SK-N-SH (cell line): ENCODE results near the gene TGIF1. TPM values are rescaled to one million over a fixed set of nuclear protein-coding genes. Genes with fewer than 3 reads are reported as not detected.
A peak's percentile ranks its signal among the peaks of the same experiment; 100 is the strongest.

Experiments
- CTCF ChIA-PET: fragments of 300-600, 350-600 bp; formaldehyde crosslinking; extraction: SDS; loops from one replicate; lab custom pipeline; 2021; lab: Yijun Ruan, JAX
- POLR2A ChIA-PET: fragments of 350-600 bp; sonication (Branson Sonifier 250); formaldehyde crosslinking; extraction: SDS; loops from one replicate; lab custom pipeline; 2020; ENCODE audit warnings: antibody characterized with exemption, inconsistent platforms; lab: Yijun Ruan, JAX
- DNase-seq: peaks from one replicate; pipeline ENCODE4 v3.0.0; 2012
- H2AFZ ChIP-seq: fragments of 200-600 bp; sonication (generic); 2 replicates; pipeline ENCODE4 v1.8.1; 2016; ENCODE audit warnings: antibody characterized with exemption, mild to moderate bottlenecking, low read depth
- H3F3A ChIP-seq: fragments of 200-600 bp; sonication (generic); replicated peaks from 2 replicates; pipeline ENCODE3; 2016; ENCODE audit warnings: antibody characterized with exemption, mild to moderate bottlenecking; ENCODE audit not compliant: insufficient read depth
- H3K27ac ChIP-seq, 2 experiments: fragments of 200-500 bp in 1 of 2; fragments of 200-600 bp in 1 of 2; sonication (Bioruptor generic) in 1 of 2; sonication (generic), shearing (Covaris generic) in 1 of 2; 2 replicates each; pipeline versions ENCODE4 v1.5.1 to v1.6.1; 2014 to 2016; ENCODE audit warnings: low read depth in 2 of 2, inconsistent platforms in 1 of 2, low read length in 1 of 2, mild to moderate bottlenecking in 1 of 2, mixed read lengths in 1 of 2
- H3K27me3 ChIP-seq: fragments of 200-600 bp; sonication (generic), shearing (Covaris generic); 2 replicates; pipeline ENCODE4 v1.6.1; 2016; ENCODE audit warnings: mixed run types; ENCODE audit not compliant: insufficient read depth
- H3K36me3 ChIP-seq, 2 experiments: fragments of 200-500 bp in 1 of 2; fragments of 200-600 bp in 1 of 2; sonication (Bioruptor generic) in 1 of 2; sonication (generic) in 1 of 2; replicated peaks in 1 of 2; 2 replicates each; pipeline versions ENCODE3 to v1.5.1; 2014 to 2016; ENCODE audit warnings: low read length in 1 of 2, mild to moderate bottlenecking in 1 of 2; ENCODE audit not compliant: insufficient read depth in 2 of 2, control insufficient read depth in 1 of 2
- H3K4me1 ChIP-seq, 2 experiments: fragments of 200-500 bp in 1 of 2; fragments of 200-600 bp in 1 of 2; sonication (Bioruptor generic) in 1 of 2; sonication (generic), shearing (Covaris generic) in 1 of 2; 2 replicates each; pipeline versions ENCODE4 v1.5.1 to v1.6.1; 2014 to 2016; ENCODE audit warnings: low read depth in 1 of 2, low read length in 1 of 2, mixed run types in 1 of 2; ENCODE audit not compliant: insufficient read depth in 2 of 2, control insufficient read depth in 1 of 2
- H3K4me2 ChIP-seq: fragments of 200-600 bp; sonication (generic), shearing (Covaris generic); 2 replicates; pipeline ENCODE4 v1.6.1; 2017; ENCODE audit warnings: mixed run types
- H3K4me3 ChIP-seq, 2 experiments: fragments of 200-500 bp in 1 of 2; fragments of 200-600 bp in 1 of 2; sonication (Bioruptor generic) in 1 of 2; sonication (generic), shearing (Covaris generic) in 1 of 2; 2 replicates each; pipeline versions ENCODE4 v1.5.1 to v1.8.1; 2014 to 2016; ENCODE audit warnings: low read depth in 2 of 2, inconsistent platforms in 1 of 2, low read length in 1 of 2, mild to moderate bottlenecking in 1 of 2, mixed read lengths in 1 of 2, moderate library complexity in 1 of 2
- H3K79me2 ChIP-seq: fragments of 200-600 bp; sonication (generic); 2 replicates; pipeline ENCODE4 v1.8.1; 2017; ENCODE audit warnings: mild to moderate bottlenecking; ENCODE audit not compliant: insufficient read depth
- H3K9ac ChIP-seq: fragments of 200-600 bp; sonication (generic); 2 replicates; pipeline ENCODE4 v1.6.1; 2017; ENCODE audit warnings: mixed run types
- H3K9me2 ChIP-seq: fragments of 200-600 bp; sonication (generic); 2 replicates; pipeline ENCODE4 v1.6.1; 2017; ENCODE audit warnings: mixed run types
- H3K9me3 ChIP-seq: fragments of 200-600 bp; sonication (generic); 2 replicates; pipeline ENCODE4 v1.6.1; 2017; ENCODE audit warnings: mixed run types, mild to moderate bottlenecking, moderate library complexity
- H4K20me1 ChIP-seq: fragments of 200-600 bp; sonication (generic); 2 replicates; pipeline ENCODE4 v1.6.1; 2017; ENCODE audit warnings: mild to moderate bottlenecking, mixed run types; ENCODE audit not compliant: insufficient read depth
- EP300 ChIP-seq, 2 experiments: IDR thresholded peaks; 2 replicates each; pipeline versions ENCODE4 v1.4.0 to v1.6.1; 2012; ENCODE audit warnings: borderline replicate concordance in 1 of 2, low read depth in 1 of 2, low read length in 1 of 2
- FOSL2 ChIP-seq: IDR thresholded peaks from 2 replicates; pipeline ENCODE4 v1.4.0; 2012; ENCODE audit warnings: low read depth, mild to moderate bottlenecking, moderate library complexity, borderline replicate concordance
- FOXJ3 ChIP-seq: sonication (generic); formaldehyde crosslinking; IDR thresholded peaks from 2 replicates; pipeline ENCODE4 v1.5.1; 2020; ENCODE audit warnings: mild to moderate bottlenecking, missing genetic modification reagents
- FOXM1 ChIP-seq: IDR thresholded peaks from 2 replicates; pipeline ENCODE4 v1.4.0; 2012; ENCODE audit warnings: low read depth, mild to moderate bottlenecking
- JUND ChIP-seq: IDR thresholded peaks from 2 replicates; pipeline ENCODE4 v1.4.0; 2012
- MXI1 ChIP-seq: IDR thresholded peaks from 2 replicates; pipeline ENCODE4 v1.6.1; 2012; ENCODE audit warnings: mild to moderate bottlenecking, low read depth, low read length, improper control_type of control experiment
- NRF1 ChIP-seq: IDR thresholded peaks from 2 replicates; pipeline ENCODE4 v1.6.1; 2012; ENCODE audit warnings: low read depth, mild to moderate bottlenecking, low read length
- RFX5 ChIP-seq: IDR thresholded peaks from 2 replicates; pipeline ENCODE4 v1.6.1; 2012; ENCODE audit warnings: mild to moderate bottlenecking, improper control_type of control experiment, low read length
- SIN3A ChIP-seq: IDR thresholded peaks from 2 replicates; pipeline ENCODE4 v1.6.1; 2012; ENCODE audit warnings: low read depth, mild to moderate bottlenecking, low read length, moderate library complexity, borderline replicate concordance
- TAF1 ChIP-seq: IDR thresholded peaks from 2 replicates; pipeline ENCODE4 v1.6.1; 2012; ENCODE audit warnings: low read depth, mild to moderate bottlenecking, low read length, moderate library complexity, borderline replicate concordance
- TEAD4 ChIP-seq: IDR thresholded peaks from 2 replicates; pipeline ENCODE4 v1.4.0; 2012; ENCODE audit warnings: mild to moderate bottlenecking, borderline replicate concordance; ENCODE audit not compliant: insufficient read depth
- USF1 ChIP-seq: IDR thresholded peaks from 2 replicates; pipeline ENCODE4 v1.4.0; 2012; ENCODE audit warnings: low read depth, borderline replicate concordance
- YY1 ChIP-seq: IDR thresholded peaks from 2 replicates; pipeline ENCODE4 v1.4.0; 2012; ENCODE audit warnings: low read depth, mild to moderate bottlenecking
- WGBS: methylation state at CpG from one replicate; pipeline ENCODE4 v1.1.6; 2017; ENCODE audit warnings: low lambda C conversion rate; 5-methylcytosine and 5-hydroxymethylcytosine counted together
- polyA plus RNA-seq, 3 experiments: library from polyadenylated mRNA; depleted of rRNA; stranded (reverse); fragments of >200 nt; gene quantifications; 2 replicates each; pipeline ENCODE4 v1.2.3, GENCODE V29; 2012
- TF ChIP-seq, protein P1 (sequence below): fragments of 200-600 bp; sonication (generic); IDR thresholded peaks from 2 replicates; pipeline ENCODE4 v1.6.1; 2017; ENCODE audit warnings: antibody characterized with exemption, mild to moderate bottlenecking, moderate library complexity
- TF ChIP-seq, protein P2 (sequence below): IDR thresholded peaks from 2 replicates; pipeline ENCODE4 v1.4.0; 2012; ENCODE audit warnings: low read depth

The TGIF1 gene
- polyA plus RNA-seq, 1 of the 3 experiments (the other 2 are of a cell fraction): 113 TPM

- no peak for TF ChIP-seq USF1
Observed at GRCh38 chr18:3401669-3402620, 48.0 kb upstream of the TGIF1 start (continued).

DNA sequence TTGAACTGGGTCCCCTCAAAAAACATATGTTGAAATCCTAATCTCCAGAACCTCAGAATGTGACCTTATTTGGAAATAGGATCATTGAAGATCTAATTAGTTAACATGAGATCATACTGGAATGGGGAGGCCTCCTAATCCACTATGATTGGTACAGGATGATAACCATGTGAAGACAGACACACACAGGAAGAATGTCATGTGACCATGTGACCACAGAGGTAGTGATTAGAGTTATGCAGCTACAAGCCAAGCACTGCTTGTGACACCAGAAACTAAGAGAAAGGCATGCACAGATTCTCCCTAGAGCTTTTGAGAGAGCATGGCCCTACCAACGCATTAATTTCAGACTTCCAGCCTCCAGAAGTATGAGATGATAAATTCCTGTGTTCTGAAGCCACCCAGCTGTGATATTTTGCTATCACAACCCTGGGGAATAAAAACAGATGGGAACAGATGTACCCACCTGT is 47.0 kb upstream of the TGIF1 start:
- CTCF ChIA-PET: no interaction called here

GRCh38 chr18:3405713-3406112 is 44.3 kb upstream of the TGIF1 start:
- CTCF ChIA-PET: no interaction called here
- H3K27ac ChIP-seq: no peak overlapping the region
- H2AFZ ChIP-seq: no peak overlapping the region
- no peaks in the 10 kb centered on the region for H3K27me3 ChIP-seq
- no peak for TF ChIP-seq MXI1
- TF ChIP-seq NRF1: no peak
- TF ChIP-seq FOXM1: no peak
- no peaks in the 10 kb centered on the region for H3K36me3 ChIP-seq
- DNase-seq: no peak
- POLR2A ChIA-PET: no interaction called here
- no peaks in the 10 kb centered on the region for H4K20me1 ChIP-seq
- no peaks in the 10 kb centered on the region for H3K4me1 ChIP-seq
- no peaks in the 10 kb centered on the region for H3K9me3 ChIP-seq
- H3K79me2 ChIP-seq: no peaks in the 10 kb centered on the region
- no peaks in the 10 kb centered on the region for H3K9me2 ChIP-seq
- no peak overlapping the region for H3K9ac ChIP-seq
- H3K4me2 ChIP-seq: no peak overlapping the region
- 33% methylated on average over 3 of the region's 3 CpGs for WGBS
- H3K4me3 ChIP-seq: no peak overlapping the region
- no peaks in the 10 kb centered on the region for H3F3A ChIP-seq

More for the DNA sequence above, 47.0 kb upstream of the TGIF1 start:
- 20% methylated on average over 1 of the region's 1 CpG for WGBS
- H3K4me2 ChIP-seq: no peak overlapping the region
- H3F3A ChIP-seq: no peaks in the 10 kb centered on the region
- POLR2A ChIA-PET: no interaction called here
- H3K9ac ChIP-seq: no peak overlapping the region
- H3K79me2 ChIP-seq: no peaks in the 10 kb centered on the region
- no peaks in the 10 kb centered on the region for H3K9me3 ChIP-seq
- H3K27me3 ChIP-seq: no peaks in the 10 kb centered on the region
- H3K36me3 ChIP-seq: no peaks in the 10 kb centered on the region
- no peak overlapping the region for H3K27ac ChIP-seq
- H3K4me1 ChIP-seq: no peaks in the 10 kb centered on the region
- TF ChIP-seq YY1 (no peak), USF1 (peak; percentile 38; the same call in 1 of the 2 replicates)
- no peak overlapping the region for H3K4me3 ChIP-seq
- no peak overlapping the region for H2AFZ ChIP-seq
- H4K20me1 ChIP-seq: no peaks in the 10 kb centered on the region
- H3K9me2 ChIP-seq: no peaks in the 10 kb centered on the region
- DNase-seq: peak; percentile 28

DNA sequence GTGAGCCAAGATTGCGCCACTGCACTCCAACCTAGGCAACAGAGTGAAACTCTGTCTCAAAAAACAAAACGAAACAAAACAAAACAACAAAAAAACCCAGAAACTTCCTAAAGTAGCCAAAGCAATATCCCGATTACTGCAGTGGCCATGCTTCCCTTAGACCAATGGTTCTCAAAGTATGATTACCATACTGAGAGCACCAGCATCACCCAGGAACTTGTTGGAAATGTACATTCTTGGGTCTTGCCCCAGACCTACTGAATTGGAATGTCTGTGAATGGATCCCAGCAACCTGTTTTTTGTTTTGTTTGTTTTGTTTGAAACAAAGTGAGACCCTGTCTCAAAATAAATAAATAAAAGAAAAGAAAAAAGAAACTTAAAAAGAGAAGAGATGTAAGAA is 41.9 kb upstream of the TGIF1 start:
- no peaks in the 10 kb centered on the region for H4K20me1 ChIP-seq
- no peaks in the 10 kb centered on the region for H3K36me3 ChIP-seq
- no peaks in the 10 kb centered on the region for H3K4me1 ChIP-seq
- H3F3A ChIP-seq: no peaks in the 10 kb centered on the region
- H3K9ac ChIP-seq: no peak overlapping the region
- CTCF ChIA-PET: no interaction called here
- H3K27ac ChIP-seq: no peak overlapping the region
- H3K9me2 ChIP-seq: no peaks in the 10 kb centered on the region
- no peak overlapping the region for H3K4me2 ChIP-seq
- POLR2A ChIA-PET: no interaction called here
- no peak overlapping the region for H3K4me3 ChIP-seq
- H2AFZ ChIP-seq: no peak overlapping the region
- DNase-seq: no peak
- H3K79me2 ChIP-seq: no peaks in the 10 kb centered on the region
- H3K27me3 ChIP-seq: no peaks in the 10 kb centered on the region
- H3K9me3 ChIP-seq: no peaks in the 10 kb centered on the region
- WGBS: 88% methylated on average over 3 of the region's 3 CpGs
- TF ChIP-seq, protein P1, sequence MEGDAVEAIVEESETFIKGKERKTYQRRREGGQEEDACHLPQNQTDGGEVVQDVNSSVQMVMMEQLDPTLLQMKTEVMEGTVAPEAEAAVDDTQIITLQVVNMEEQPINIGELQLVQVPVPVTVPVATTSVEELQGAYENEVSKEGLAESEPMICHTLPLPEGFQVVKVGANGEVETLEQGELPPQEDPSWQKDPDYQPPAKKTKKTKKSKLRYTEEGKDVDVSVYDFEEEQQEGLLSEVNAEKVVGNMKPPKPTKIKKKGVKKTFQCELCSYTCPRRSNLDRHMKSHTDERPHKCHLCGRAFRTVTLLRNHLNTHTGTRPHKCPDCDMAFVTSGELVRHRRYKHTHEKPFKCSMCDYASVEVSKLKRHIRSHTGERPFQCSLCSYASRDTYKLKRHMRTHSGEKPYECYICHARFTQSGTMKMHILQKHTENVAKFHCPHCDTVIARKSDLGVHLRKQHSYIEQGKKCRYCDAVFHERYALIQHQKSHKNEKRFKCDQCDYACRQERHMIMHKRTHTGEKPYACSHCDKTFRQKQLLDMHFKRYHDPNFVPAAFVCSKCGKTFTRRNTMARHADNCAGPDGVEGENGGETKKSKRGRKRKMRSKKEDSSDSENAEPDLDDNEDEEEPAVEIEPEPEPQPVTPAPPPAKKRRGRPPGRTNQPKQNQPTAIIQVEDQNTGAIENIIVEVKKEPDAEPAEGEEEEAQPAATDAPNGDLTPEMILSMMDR: no peak
- TF ChIP-seq MXI1 (no peak), TAF1 (no peak), FOXM1 (no peak), TEAD4 (no peak), FOSL2 (no peak), SIN3A (no peak), FOXJ3 (CRISPR knock-in tag) (no peak), RFX5 (no peak), JUND (no peak), EP300 (IDR thresholded peaks at IDR 0.05; ENCODE audit: borderline replicate concordance in 1 of 2, low read depth in 1 of 2, low read length in 1 of 2) (no peak)
- TF ChIP-seq, protein P2, sequence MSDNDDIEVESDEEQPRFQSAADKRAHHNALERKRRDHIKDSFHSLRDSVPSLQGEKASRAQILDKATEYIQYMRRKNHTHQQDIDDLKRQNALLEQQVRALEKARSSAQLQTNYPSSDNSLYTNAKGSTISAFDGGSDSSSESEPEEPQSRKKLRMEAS: no peak
